Measurements from ENCODE around the gene HOXC13.

The HOXC13 gene

DNA sequence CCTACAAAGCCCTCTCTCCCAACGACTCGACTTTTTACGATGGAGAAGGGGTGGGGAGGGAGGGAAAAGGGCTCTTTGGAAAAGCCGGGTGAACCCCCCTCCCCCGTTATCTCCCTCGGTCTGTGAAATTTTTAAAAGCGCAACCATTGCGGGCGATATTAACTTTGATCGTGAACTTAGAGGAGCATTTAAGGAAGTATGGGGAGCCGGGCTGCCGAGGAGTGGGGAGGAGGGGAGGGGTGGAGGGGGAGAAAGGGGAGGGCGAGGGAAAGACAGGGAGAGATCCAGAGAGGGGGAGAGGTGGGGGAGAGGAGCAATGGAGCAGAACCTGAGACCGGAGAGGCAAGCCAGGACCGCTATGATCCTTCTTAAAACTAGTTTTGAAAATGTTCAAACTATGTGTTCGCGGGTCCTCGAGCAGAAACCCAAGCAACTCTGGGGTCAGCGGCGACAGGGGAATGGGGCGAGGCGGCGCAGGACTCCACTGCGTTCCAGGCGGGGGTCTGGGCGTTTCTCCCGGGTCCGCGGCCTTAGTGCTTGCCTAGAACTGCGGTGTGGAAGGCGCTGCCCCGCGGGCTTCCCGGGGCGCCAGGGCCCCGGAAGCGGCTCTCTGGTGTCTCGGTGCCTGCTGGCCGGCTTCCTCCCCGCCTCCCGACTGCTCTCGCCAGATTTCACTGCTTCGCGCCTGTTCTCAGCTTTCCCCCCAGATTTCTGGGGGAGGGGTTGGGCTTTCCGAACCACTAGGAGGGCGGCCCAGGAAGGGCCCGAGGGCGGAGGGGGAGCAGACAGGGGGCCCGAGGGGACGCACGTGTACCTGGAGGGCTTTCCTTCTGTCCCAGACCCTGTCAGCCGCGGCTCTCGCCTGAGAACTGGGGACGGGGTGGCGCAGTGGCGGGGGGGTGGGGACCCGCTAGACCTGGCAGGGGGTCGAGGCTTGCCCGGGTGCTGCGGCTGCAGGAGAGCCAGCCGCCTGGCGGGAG, 35.7 kb downstream of the HOXC13 start, which contains the start of gene HOTAIR:
Gene HOTAIR, minus strand, starts transcription at position 871 of the 980 bp plus-strand sequence.
- peak in 1 of 2 experiments; percentile 53 for DNase-seq (ENCODE audit: low spot score in 2 of 2)
- H3K4me3 ChIP-seq: peak within 1 kb of the TSS; percentile 27
- H3K9me3 ChIP-seq: no peaks in the 10 kb centered on the region
- H3K27me3 ChIP-seq (ENCODE audit: low read depth): no peaks in the 10 kb centered on the region
- H3K4me1 ChIP-seq: peaks cover 26% of the 10 kb centered on the region
- in situ Hi-C loops (cut with MboI; ENCODE audit: low sequenced_read_pairs): loop anchor here (25.0 kb wide), 1 partner anchor 388 kb away; the partner anchor contains the start of gene GPR84
- H3K36me3 ChIP-seq (replicated peaks): no peaks in the 10 kb centered on the region

DNA sequence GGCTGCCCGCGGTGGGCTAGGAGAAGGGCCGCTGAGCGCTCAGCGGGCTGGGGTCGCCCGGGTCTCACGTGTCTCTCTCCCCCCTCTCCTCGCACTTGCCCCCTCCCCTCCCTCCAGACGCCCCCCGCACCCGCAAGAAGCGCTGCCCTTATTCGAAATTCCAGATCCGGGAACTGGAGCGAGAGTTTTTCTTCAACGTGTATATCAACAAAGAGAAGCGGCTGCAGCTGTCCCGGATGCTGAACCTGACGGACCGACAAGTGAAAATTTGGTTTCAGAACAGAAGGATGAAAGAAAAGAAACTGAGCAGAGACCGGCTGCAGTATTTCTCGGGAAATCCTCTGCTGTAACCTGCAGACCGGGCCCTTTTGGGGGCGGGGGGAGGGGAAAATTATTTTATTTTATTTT, 36.4 kb downstream of the HOXC13 start:
- in situ Hi-C loops (cut with MboI; ENCODE audit: low sequenced_read_pairs): loop anchor here (25.0 kb wide), 1 partner anchor 387 kb away; the partner anchor contains the start of gene GPR84
- Histone ChIP-seq H3K9me3 (no peaks in the 10 kb centered on the region), H3K27me3 (ENCODE audit: low read depth) (no peaks in the 10 kb centered on the region), H3K4me1 (peaks cover 30% of the 10 kb centered on the region), H3K4me3 (no peak overlapping the region), H3K36me3 (replicated peaks) (no peaks in the 10 kb centered on the region)
- no peak for DNase-seq (ENCODE audit: low spot score in 2 of 2)

GRCh38 chr12:53975479-53976152, 37.0 kb downstream of the HOXC13 start:
- Histone ChIP-seq H3K9me3 (no peaks in the 10 kb centered on the region), H3K27me3 (ENCODE audit: low read depth) (no peaks in the 10 kb centered on the region), H3K36me3 (replicated peaks) (no peaks in the 10 kb centered on the region), H3K4me1 (peaks cover 30% of the 10 kb centered on the region), H3K4me3 (no peak overlapping the region)
- no peak for DNase-seq (ENCODE audit: low spot score in 2 of 2)
- in situ Hi-C loops (cut with MboI; ENCODE audit: low sequenced_read_pairs): loop anchor here (25.0 kb wide), 1 partner anchor 387 kb away; the partner anchor contains the start of gene GPR84

GRCh38 chr12:53976172-53976822, 37.7 kb downstream of the HOXC13 start:
- no peak overlapping the region for H3K4me3 ChIP-seq
- H3K4me1 ChIP-seq: peaks cover 30% of the 10 kb centered on the region
- H3K9me3 ChIP-seq: no peaks in the 10 kb centered on the region
- H3K36me3 ChIP-seq (replicated peaks): no peaks in the 10 kb centered on the region
- in situ Hi-C loops (cut with MboI; ENCODE audit: low sequenced_read_pairs): loop anchor here (25.0 kb wide), 1 partner anchor 386 kb away; the partner anchor contains the start of gene GPR84
- DNase-seq (ENCODE audit: low spot score in 2 of 2): no peak
- no peaks in the 10 kb centered on the region for H3K27me3 ChIP-seq (ENCODE audit: low read depth)

- H3K9me3 ChIP-seq: no peaks in the 10 kb centered on the region
- no peak overlapping the region for H3K4me3 ChIP-seq
- peaks cover 30% of the 10 kb centered on the region for H3K4me1 ChIP-seq
- DNase-seq (ENCODE audit: low spot score in 2 of 2): no peak
- H3K27me3 ChIP-seq (ENCODE audit: low read depth): no peaks in the 10 kb centered on the region
- in situ Hi-C loops (cut with MboI; ENCODE audit: low sequenced_read_pairs): loop anchor here (25.0 kb wide), 1 partner anchor 385 kb away; the partner anchor contains the start of gene GPR84
- no peaks in the 10 kb centered on the region for H3K36me3 ChIP-seq (replicated peaks)
Observed at GRCh38 chr12:53976823-53977595, 38.4 kb downstream of the HOXC13 start.

GRCh38 chr12:53977596-53978445, 39.2 kb downstream of the HOXC13 start:
- no peak overlapping the region for H3K4me3 ChIP-seq
- peaks cover 30% of the 10 kb centered on the region for H3K4me1 ChIP-seq
- H3K27me3 ChIP-seq (ENCODE audit: low read depth): no peaks in the 10 kb centered on the region
- no peaks in the 10 kb centered on the region for H3K36me3 ChIP-seq (replicated peaks)
- peak in 1 of 2 experiments; percentile 47 for DNase-seq (ENCODE audit: low spot score in 2 of 2)
- no peaks in the 10 kb centered on the region for H3K9me3 ChIP-seq
- in situ Hi-C loops (cut with MboI; ENCODE audit: low sequenced_read_pairs): loop anchor here (25.0 kb wide), 1 partner anchor 384 kb away; the partner anchor contains the start of gene GPR84

- no peaks in the 10 kb centered on the region for H3K36me3 ChIP-seq (replicated peaks)
- in situ Hi-C loops (cut with MboI; ENCODE audit: low sequenced_read_pairs): loop anchor here (25.0 kb wide), 1 partner anchor 384 kb away; the partner anchor contains the start of gene GPR84
- no peaks in the 10 kb centered on the region for H3K27me3 ChIP-seq (ENCODE audit: low read depth)
- H3K4me3 ChIP-seq: no peak overlapping the region
- peak; percentile 82 to 88 for DNase-seq (ENCODE audit: low spot score in 2 of 2)
- peaks cover 30% of the 10 kb centered on the region for H3K4me1 ChIP-seq
- no peaks in the 10 kb centered on the region for H3K9me3 ChIP-seq
Observed at GRCh38 chr12:53978477-53979356, 40.1 kb downstream of the HOXC13 start.

DNA sequence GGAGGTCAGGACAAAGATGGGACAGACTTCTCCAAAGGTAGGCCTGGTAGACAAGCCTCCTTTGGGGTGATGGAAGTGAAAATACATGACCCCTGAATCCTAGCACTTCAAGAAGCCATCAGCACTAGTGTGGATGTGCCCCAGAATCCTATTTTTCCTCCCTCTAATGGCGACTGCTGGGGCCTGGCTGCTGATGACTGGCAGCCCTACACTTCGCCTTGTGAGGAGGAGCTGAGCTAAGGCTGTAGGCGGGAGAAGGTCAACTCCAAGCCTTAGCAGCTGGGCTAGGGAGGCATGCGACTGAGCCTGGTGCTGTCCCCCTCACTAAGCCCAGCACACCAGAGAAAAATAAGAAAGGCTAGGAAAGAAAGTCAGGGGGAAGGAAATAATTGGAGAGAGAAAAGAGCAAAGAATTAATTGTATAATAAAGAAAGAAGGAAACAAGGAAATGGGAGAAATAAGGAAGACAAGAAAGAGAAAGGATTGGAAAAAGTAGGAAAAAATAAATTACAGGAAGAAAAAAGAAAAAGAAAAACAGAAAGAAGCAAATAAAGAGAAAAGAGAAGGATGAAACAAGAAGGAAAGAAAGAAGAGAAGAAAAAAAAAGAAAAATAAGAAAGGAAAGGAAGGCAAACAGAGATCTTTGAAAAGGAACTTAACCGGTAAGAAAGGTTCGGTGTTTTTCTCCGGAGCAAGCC, 41.6 kb downstream of the HOXC13 start:
- H3K9me3 ChIP-seq: no peaks in the 10 kb centered on the region
- no peak for DNase-seq (ENCODE audit: low spot score in 2 of 2)
- peaks cover 31% of the 10 kb centered on the region for H3K4me1 ChIP-seq
- in situ Hi-C loops (cut with MboI; ENCODE audit: low sequenced_read_pairs): loop anchor here (25.0 kb wide), 1 partner anchor 382 kb away; the partner anchor contains the start of gene GPR84
- H3K27me3 ChIP-seq (ENCODE audit: low read depth): no peaks in the 10 kb centered on the region
- H3K36me3 ChIP-seq (replicated peaks): no peaks in the 10 kb centered on the region
- no peak overlapping the region for H3K4me3 ChIP-seq

GRCh38 chr12:53980802-53981496, 42.3 kb downstream of the HOXC13 start:
- peaks cover 37% of the 10 kb centered on the region for H3K4me1 ChIP-seq
- no peak overlapping the region for H3K4me3 ChIP-seq
- H3K36me3 ChIP-seq (replicated peaks): no peaks in the 10 kb centered on the region
- in situ Hi-C loops (cut with MboI; ENCODE audit: low sequenced_read_pairs): loop anchor here (25.0 kb wide), 1 partner anchor 381 kb away; the partner anchor contains the start of gene GPR84
- no peaks in the 10 kb centered on the region for H3K27me3 ChIP-seq (ENCODE audit: low read depth)
- no peak for DNase-seq (ENCODE audit: low spot score in 2 of 2)
- no peaks in the 10 kb centered on the region for H3K9me3 ChIP-seq

Data from HAP-1 (cell line).